IgD-negative memory B cell (primary cell): ENCODE measurements around the gene BABAM2. TPM values are rescaled to one million over a fixed set of nuclear protein-coding genes. Genes with fewer than 3 reads are reported as not detected.
A peak's percentile ranks its signal among the peaks of the same experiment; 100 is the strongest.
"Not testable (repeated sequence)": the region's sequence is repeated elsewhere in the genome, so short reads cannot be mapped to it uniquely, and the experiment has no call there.

Experiments
- H3K27ac Mint-ChIP-seq, 3 donors: one replicate each; pipeline ENCODE4 v1.8.0; 2020 to 2022; ENCODE audit warnings: mild to moderate bottlenecking in 3 of 3, mixed read lengths in 3 of 3, moderate library complexity in 1 of 3
- H3K27me3 Mint-ChIP-seq: one replicate; pipeline ENCODE4 v1.8.0; 2021; ENCODE audit warnings: mixed read lengths
- H3K36me3 Mint-ChIP-seq: one replicate; pipeline ENCODE4 v1.8.0; 2020; ENCODE audit warnings: mild to moderate bottlenecking, mixed read lengths
- H3K4me1 Mint-ChIP-seq, 3 donors: one replicate each; pipeline ENCODE4 v1.8.0; 2020 to 2022; ENCODE audit warnings: mixed read lengths in 3 of 3, mild to moderate bottlenecking in 1 of 3
- H3K4me3 Mint-ChIP-seq, 4 donors: one replicate each; pipeline ENCODE4 v1.8.0; 2020 to 2022; ENCODE audit warnings: mild to moderate bottlenecking in 4 of 4, mixed read lengths in 4 of 4, moderate library complexity in 3 of 4
- H3K9me3 Mint-ChIP-seq, 3 donors: one replicate each; pipeline ENCODE4 v1.8.0; 2020 to 2021; ENCODE audit warnings: mixed read lengths in 3 of 3, mild to moderate bottlenecking in 1 of 3
- polyA plus RNA-seq: library from polyadenylated mRNA; unstranded; fragments of 300-500 nt; fragmentation: Illumina TruSeq; gene quantifications from one replicate; pipeline ENCODE4 v1.2.3, GENCODE V29; 2021

BABAM2 gene
- polyA plus RNA-seq, 1 donor from 2014 or later = 57.9 TPM

- no peak overlapping the region for H3K27ac Mint-ChIP-seq
- peaks cover 7% of the 10 kb centered on the region for H3K36me3 Mint-ChIP-seq
- H3K4me1 Mint-ChIP-seq = no peaks in the 10 kb centered on the region
- H3K27me3 Mint-ChIP-seq = no peaks in the 10 kb centered on the region
- no peaks in the 10 kb centered on the region for H3K9me3 Mint-ChIP-seq
- H3K4me3 Mint-ChIP-seq = no peak overlapping the region
Measured at GRCh38 chr2:27866237-27866636, 24.3 kb upstream of the BABAM2 start.

- Mint-ChIP-seq H3K4me1 (no peaks in the 10 kb centered on the region), H3K36me3 (peaks cover 9% of the 10 kb centered on the region), H3K9me3 (no peaks in the 10 kb centered on the region)
Measured at GRCh38 chr2:27869763-27870162, 20.8 kb upstream of the BABAM2 start.

GRCh38 chr2:27870724-27871123 is 19.8 kb upstream of the BABAM2 start:
- Mint-ChIP-seq H3K4me1 (no peaks in the 10 kb centered on the region), H3K9me3 (peaks cover 0 to 3% (median 0%) of the 10 kb centered on the region in 3 donors), H3K27me3 (no peaks in the 10 kb centered on the region), H3K36me3 (peaks cover 9% of the 10 kb centered on the region), H3K4me3 (no peak overlapping the region), H3K27ac (no peak overlapping the region)

More at GRCh38 chr2:27869763-27870162, 20.8 kb upstream of the BABAM2 start:
- Mint-ChIP-seq H3K4me3 (no peak overlapping the region), H3K27me3 (no peaks in the 10 kb centered on the region), H3K27ac (no peak overlapping the region)

DNA sequence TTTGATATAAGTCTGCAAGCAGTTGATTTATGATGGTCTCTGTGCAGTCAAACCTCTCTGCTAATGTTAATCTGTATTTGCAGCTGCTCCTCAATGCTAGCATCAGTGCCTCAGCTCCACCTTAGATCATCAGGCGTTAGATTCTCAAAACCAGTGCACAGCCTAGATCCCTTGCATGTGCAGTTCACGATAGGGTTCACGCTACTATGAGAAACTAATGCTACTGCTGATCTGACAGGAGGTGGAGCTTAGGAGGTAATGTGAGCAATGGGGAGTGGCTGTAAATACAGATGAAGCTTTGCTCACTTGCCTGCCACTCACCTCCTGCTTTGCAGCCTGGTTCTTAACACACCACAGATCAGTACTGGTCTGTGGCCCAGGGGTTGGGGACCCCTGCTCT is 18.7 kb upstream of the BABAM2 start:
- Mint-ChIP-seq H3K9me3 (peaks cover 0 to 6% (median 0%) of the 10 kb centered on the region in 3 donors), H3K4me3 (no peak overlapping the region), H3K36me3 (peaks cover 9% of the 10 kb centered on the region), H3K27me3 (no peaks in the 10 kb centered on the region), H3K27ac (no peak overlapping the region), H3K4me1 (no peaks in the 10 kb centered on the region)

GRCh38 chr2:27873091-27873490 is 17.4 kb upstream of the BABAM2 start:
- Mint-ChIP-seq H3K36me3 (peaks cover 9% of the 10 kb centered on the region), H3K27ac (no peak overlapping the region), H3K27me3 (no peaks in the 10 kb centered on the region), H3K9me3 (peaks cover 0 to 8% (median 0%) of the 10 kb centered on the region in 3 donors), H3K4me1 (no peaks in the 10 kb centered on the region), H3K4me3 (no peak overlapping the region)

GRCh38 chr2:27875089-27875881 is 15.2 kb upstream of the BABAM2 start:
- peaks cover 4% of the 10 kb centered on the region for H3K36me3 Mint-ChIP-seq
- H3K27me3 Mint-ChIP-seq = no peaks in the 10 kb centered on the region
- no peaks in the 10 kb centered on the region for H3K4me1 Mint-ChIP-seq
- H3K9me3 Mint-ChIP-seq = peaks cover 0 to 12% (median 0%) of the 10 kb centered on the region in 3 donors
- no peak overlapping the region for H3K27ac Mint-ChIP-seq
- H3K4me3 Mint-ChIP-seq = no peak overlapping the region

- H3K27me3 Mint-ChIP-seq = no peaks in the 10 kb centered on the region
- H3K27ac Mint-ChIP-seq = no peak overlapping the region
- no peak overlapping the region for H3K4me3 Mint-ChIP-seq
- H3K36me3 Mint-ChIP-seq = peaks cover 4% of the 10 kb centered on the region
- H3K4me1 Mint-ChIP-seq = peaks cover 0 to 1% (median 0%) of the 10 kb centered on the region in 3 donors
- peaks cover 2 to 12% (median 5%) of the 10 kb centered on the region in 3 donors for H3K9me3 Mint-ChIP-seq
Measured at GRCh38 chr2:27878825-27879224, 11.7 kb upstream of the BABAM2 start.

DNA sequence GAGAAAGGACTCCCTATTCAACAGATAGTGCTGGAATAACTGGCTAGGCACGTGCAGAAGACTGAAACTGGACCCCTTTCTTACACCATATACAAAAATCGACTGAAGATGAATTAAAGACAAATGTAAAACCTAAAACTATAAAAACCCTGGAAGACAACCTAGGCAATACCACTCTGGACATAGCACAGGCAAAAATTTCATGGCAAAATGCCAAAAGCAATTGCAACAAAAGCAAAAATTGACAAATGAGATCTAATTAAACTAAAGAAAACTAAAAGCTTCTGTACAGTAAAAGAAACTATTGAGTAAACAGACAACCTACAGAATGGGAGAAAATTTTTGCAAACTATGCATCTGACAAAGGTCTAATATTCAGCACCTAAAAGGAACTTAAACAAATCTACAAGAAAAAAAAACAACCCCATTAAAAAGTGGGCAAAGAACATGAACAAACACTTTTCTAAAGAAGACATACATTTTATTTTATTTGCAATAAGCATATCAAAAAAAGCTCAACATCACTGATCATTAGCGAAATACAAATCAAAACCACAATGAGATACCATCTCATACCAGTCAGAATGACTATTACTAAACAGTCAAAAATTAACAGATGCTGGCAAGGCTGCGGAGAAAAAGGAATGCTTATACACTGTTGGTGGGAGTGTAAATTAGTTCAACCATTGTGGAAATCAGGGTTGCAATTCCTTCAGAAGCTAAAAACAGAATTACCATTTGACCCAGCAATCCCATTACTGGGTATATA is 8.5 kb upstream of the BABAM2 start:
- H3K4me1 Mint-ChIP-seq, H3K36me3 Mint-ChIP-seq, H3K27me3 Mint-ChIP-seq, H3K9me3 Mint-ChIP-seq, H3K4me3 Mint-ChIP-seq: not testable (repeated sequence)
- H3K27ac Mint-ChIP-seq = peak overlapping the region in 1 of 3 donors; percentile 73

- H3K4me3 Mint-ChIP-seq, H3K27me3 Mint-ChIP-seq, H3K36me3 Mint-ChIP-seq, H3K27ac Mint-ChIP-seq, H3K9me3 Mint-ChIP-seq, H3K4me1 Mint-ChIP-seq: not testable (repeated sequence)
Measured at GRCh38 chr2:27882584-27882922, 8.0 kb upstream of the BABAM2 start.

- no peak overlapping the region for H3K4me3 Mint-ChIP-seq
- H3K4me1 Mint-ChIP-seq = peaks cover 3 to 7% (median 5%) of the 10 kb centered on the region in 3 donors
- H3K36me3 Mint-ChIP-seq = peaks cover 4% of the 10 kb centered on the region
- H3K27ac Mint-ChIP-seq = no peak overlapping the region
- no peaks in the 10 kb centered on the region for H3K27me3 Mint-ChIP-seq
- peaks cover 2 to 5% (median 3%) of the 10 kb centered on the region in 3 donors for H3K9me3 Mint-ChIP-seq
Measured at GRCh38 chr2:27884601-27885000, 5.9 kb upstream of the BABAM2 start.

- Mint-ChIP-seq H3K27me3 (no peaks in the 10 kb centered on the region), H3K27ac (peak overlapping the region in 1 of 3 donors; percentile 85), H3K4me1 (peaks cover 5 to 13% (median 9%) of the 10 kb centered on the region in 3 donors), H3K4me3 (no peak overlapping the region), H3K9me3 (peaks cover 0 to 5% (median 2%) of the 10 kb centered on the region in 3 donors), H3K36me3 (peaks cover 4% of the 10 kb centered on the region)
Measured at GRCh38 chr2:27885234-27885633, 5.3 kb upstream of the BABAM2 start.

GRCh38 chr2:27885661-27886060 is 4.9 kb upstream of the BABAM2 start:
- peaks cover 5 to 15% (median 11%) of the 10 kb centered on the region in 3 donors for H3K4me1 Mint-ChIP-seq
- H3K4me3 Mint-ChIP-seq = peak overlapping the region in 1 of 4 donors; percentile 30
- peaks cover 4% of the 10 kb centered on the region for H3K36me3 Mint-ChIP-seq
- peak overlapping the region in 1 of 3 donors; percentile 85 for H3K27ac Mint-ChIP-seq
- H3K27me3 Mint-ChIP-seq = no peaks in the 10 kb centered on the region
- peaks cover 0 to 3% (median 2%) of the 10 kb centered on the region in 3 donors for H3K9me3 Mint-ChIP-seq

DNA sequence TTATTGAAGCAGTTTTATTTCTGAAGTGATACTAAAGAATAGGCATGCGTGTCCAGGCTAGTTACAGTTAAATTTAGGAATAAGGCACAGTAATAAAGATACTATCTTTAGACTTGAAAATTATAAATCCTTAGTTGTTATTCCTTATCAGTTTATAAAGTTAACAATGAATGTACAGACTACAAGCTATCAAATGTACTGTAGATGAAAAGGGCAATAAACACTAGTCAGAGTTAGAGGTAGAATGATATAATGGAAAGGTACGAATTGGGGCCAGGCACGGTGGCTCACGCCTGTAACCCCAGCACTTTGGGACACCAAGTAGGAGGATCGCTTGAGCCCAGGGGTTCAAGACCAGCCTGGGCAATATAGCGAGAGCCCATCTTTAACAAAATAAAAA is 4.2 kb upstream of the BABAM2 start:
- H3K9me3 Mint-ChIP-seq = peaks cover 0 to 6% (median 3%) of the 10 kb centered on the region in 3 donors
- peak overlapping the region in 1 of 4 donors; percentile 30 for H3K4me3 Mint-ChIP-seq
- peaks cover 4% of the 10 kb centered on the region for H3K36me3 Mint-ChIP-seq
- H3K27ac Mint-ChIP-seq = peak overlapping the region in 1 of 3 donors; percentile 85
- peaks cover 7 to 20% (median 13%) of the 10 kb centered on the region in 3 donors for H3K4me1 Mint-ChIP-seq
- H3K27me3 Mint-ChIP-seq = peaks cover 2% of the 10 kb centered on the region

DNA sequence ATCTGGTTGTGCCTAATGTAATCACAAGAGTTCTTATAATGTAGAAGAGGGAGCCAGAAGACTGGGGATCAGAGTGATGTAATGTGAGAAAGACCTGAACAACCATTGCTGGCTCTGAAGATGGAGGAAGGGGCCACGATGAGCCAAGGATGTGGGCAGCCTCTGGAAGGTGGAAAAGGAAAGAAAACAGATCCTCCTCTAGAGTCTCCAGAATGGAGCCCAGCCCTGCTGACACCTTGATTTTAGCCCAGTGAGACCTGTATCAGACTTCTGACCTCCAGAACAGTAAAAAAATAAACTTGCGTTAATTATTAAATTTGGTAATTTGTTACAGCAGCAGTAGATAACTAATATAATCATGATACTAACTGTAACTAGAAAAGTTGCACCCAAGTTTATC is 3.4 kb upstream of the BABAM2 start:
- Mint-ChIP-seq H3K4me1 (peaks cover 12 to 21% (median 17%) of the 10 kb centered on the region in 3 donors), H3K27me3 (peaks cover 2% of the 10 kb centered on the region), H3K36me3 (peaks cover 4% of the 10 kb centered on the region), H3K9me3 (peaks cover 0 to 3% (median 0%) of the 10 kb centered on the region in 3 donors), H3K27ac (peak overlapping the region in 2 of 3 donors; percentile 47 to 100), H3K4me3 (peak overlapping the region in 1 of 4 donors; percentile 1)

- Mint-ChIP-seq H3K4me3 (peak overlapping the region in 1 of 4 donors; percentile 1), H3K36me3 (no peaks in the 10 kb centered on the region), H3K4me1 (peaks cover 18 to 26% (median 22%) of the 10 kb centered on the region in 3 donors), H3K27me3 (peaks cover 2% of the 10 kb centered on the region), H3K9me3 (peaks cover 0 to 3% (median 0%) of the 10 kb centered on the region in 3 donors), H3K27ac (peak overlapping the region in 2 of 3 donors; percentile 47 to 100)
Measured at GRCh38 chr2:27887830-27888229, 2.7 kb upstream of the BABAM2 start.
